ENCODE data around the gene ZNHIT3.

- TF ChIP-seq JUN (IDR thresholded peaks at IDR 0.05) (no peak), RAD21 (conservative IDR thresholded peaks at IDR 0.05 in 1 of 2, IDR thresholded peaks at IDR 0.05 in 1 of 2) (no peak), POLR2AphosphoS2 (conservative IDR thresholded peaks at IDR 0.05; ENCODE audit: low read length) (no peak), MAZ (IDR thresholded peaks at IDR 0.05; ENCODE audit: borderline replicate concordance, low read depth, low read length) (no peak)
Measured at GRCh38 chr17:36527621-36528250, 41.3 kb downstream of the ZNHIT3 start.
